Astrocyte of the cerebellum (primary cell): ENCODE data around the gene SLC17A6.
A peak's percentile ranks its signal among the peaks of the same experiment; 100 is the strongest.

Experiments used
- DNase-seq: peaks from one replicate; pipeline ENCODE4 v3.0.0-alpha.2; 2011; ENCODE audit warnings: low read depth
- H3K4me3 ChIP-seq: 2 replicates; pipeline ENCODE4 v1.5.1; 2011; ENCODE audit warnings: mild to moderate bottlenecking, low read depth, low read length, moderate library complexity
- in situ Hi-C: cut with HindIII; loops from 2 replicates; pipeline ENCODE4 v1.10.0; 2017; ENCODE audit warnings: low sequenced_read_pairs
- TF ChIP-seq, protein P1 (sequence below): IDR thresholded peaks from 2 replicates; pipeline ENCODE4 v1.5.1; 2012; ENCODE audit warnings: low read length, low read depth, moderate library complexity, mild to moderate bottlenecking; ENCODE audit errors: missing control alignments

SLC17A6 gene

DNA sequence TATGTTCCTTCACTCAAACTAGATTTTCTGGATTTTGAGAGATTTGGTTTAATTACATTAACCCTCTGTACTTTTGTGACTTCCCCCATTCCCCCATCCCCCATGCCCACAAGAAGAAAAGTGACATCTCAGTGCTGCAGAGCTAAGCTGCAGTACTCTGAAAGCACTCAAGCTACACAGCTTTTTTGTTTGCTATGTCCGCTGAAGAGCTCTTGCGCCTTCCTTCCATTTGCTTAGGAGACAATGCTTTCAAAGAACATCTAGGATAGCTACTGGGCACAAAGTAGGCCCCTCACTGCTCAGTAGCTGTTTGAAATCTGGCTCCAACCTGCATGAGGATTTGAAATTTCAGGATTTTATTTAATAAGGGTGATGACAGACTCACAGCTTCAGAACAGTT, 69.7 kb downstream of the SLC17A6 start:
- TF ChIP-seq, protein P1, sequence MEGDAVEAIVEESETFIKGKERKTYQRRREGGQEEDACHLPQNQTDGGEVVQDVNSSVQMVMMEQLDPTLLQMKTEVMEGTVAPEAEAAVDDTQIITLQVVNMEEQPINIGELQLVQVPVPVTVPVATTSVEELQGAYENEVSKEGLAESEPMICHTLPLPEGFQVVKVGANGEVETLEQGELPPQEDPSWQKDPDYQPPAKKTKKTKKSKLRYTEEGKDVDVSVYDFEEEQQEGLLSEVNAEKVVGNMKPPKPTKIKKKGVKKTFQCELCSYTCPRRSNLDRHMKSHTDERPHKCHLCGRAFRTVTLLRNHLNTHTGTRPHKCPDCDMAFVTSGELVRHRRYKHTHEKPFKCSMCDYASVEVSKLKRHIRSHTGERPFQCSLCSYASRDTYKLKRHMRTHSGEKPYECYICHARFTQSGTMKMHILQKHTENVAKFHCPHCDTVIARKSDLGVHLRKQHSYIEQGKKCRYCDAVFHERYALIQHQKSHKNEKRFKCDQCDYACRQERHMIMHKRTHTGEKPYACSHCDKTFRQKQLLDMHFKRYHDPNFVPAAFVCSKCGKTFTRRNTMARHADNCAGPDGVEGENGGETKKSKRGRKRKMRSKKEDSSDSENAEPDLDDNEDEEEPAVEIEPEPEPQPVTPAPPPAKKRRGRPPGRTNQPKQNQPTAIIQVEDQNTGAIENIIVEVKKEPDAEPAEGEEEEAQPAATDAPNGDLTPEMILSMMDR, result no peak
- in situ Hi-C loops, result no loop called here
- no peak for DNase-seq
- no peak overlapping the region for H3K4me3 ChIP-seq

DNA sequence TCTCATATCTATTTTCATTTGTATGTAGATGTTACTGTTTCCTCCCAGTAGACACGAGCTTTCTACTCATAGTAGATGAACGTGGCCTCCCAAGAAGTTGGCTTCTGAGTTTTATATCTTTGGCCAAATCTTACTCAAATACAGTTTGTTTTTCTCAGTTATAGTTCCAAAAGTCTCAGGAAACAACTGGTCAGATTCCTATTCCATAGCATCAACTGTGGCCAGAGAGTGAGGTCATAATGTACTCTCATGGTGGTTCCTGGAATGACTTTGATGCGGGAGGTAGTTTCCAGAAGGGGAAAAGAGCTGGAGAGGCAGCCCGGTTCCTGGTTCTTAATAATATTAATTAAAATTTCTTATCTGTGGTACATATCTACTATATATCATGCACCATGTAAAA, 77.3 kb downstream of the SLC17A6 start:
- TF ChIP-seq, protein P1, result no peak
- no peak for DNase-seq
- in situ Hi-C loops, result no loop called here
- H3K4me3 ChIP-seq, result no peak overlapping the region

DNA sequence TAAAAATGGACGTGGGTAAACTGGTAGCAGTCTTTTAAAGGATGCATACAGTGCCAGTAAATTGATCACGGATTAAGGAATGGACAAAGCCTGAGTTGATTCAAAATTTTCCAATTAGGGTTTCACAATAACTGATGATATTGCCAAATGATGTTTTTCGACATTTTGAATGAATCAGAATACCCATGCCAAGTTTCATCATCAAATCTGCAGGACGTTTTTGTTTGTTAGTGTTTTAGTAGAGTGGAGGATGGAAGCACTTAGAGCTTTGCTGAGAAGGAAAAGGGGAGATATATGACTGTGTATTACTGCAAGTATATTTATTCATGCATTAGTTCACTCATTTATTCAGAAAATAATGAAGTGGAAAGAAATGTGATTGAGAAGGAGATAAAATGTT, 78.3 kb downstream of the SLC17A6 start:
- no peak for DNase-seq
- TF ChIP-seq, protein P1, result no peak
- in situ Hi-C loops, result no loop called here

DNA sequence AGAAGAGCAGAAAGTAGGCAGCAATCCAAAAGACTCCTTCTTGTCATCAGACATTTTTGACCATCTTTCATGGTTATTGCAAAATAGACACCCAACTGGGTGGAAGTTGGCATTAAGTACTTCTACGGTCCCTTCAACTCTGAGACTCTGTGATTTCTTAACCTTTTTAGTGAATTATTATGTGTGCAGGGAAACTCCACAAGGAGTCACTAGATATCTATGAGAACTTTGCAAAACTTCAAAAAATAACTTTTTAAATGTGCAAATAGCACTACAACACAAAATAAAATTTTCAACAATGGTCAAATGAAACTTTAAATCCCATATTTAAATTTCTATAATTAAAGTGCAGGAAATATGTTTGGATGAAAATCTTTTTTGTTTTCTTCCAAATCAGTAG, 88.7 kb downstream of the SLC17A6 start:
- DNase-seq, result no peak
- in situ Hi-C loops, result no loop called here
- TF ChIP-seq, protein P1, result peak; percentile 20
- H3K4me3 ChIP-seq, result no peak overlapping the region

More for the DNA sequence above, 78.3 kb downstream of the SLC17A6 start:
- no peak overlapping the region for H3K4me3 ChIP-seq
